ENCODE data around the gene ZNF441. TPM values are rescaled to one million over a fixed set of nuclear protein-coding genes. Genes with fewer than 3 reads are reported as not detected.

ZNF441 gene
- polyA plus RNA-seq, 1 donor from 2014 or later = 138 TPM

GRCh38 chr19:11832253-11832912 lies 65.6 kb downstream of the ZNF441 start:
- Histone ChIP-seq H3K4me3 (ENCODE audit: low read length) (no peak overlapping the region), H3K4me2 (ENCODE audit: low read length) (no peak overlapping the region), H3F3A (ENCODE audit: insufficient read depth, low read length, poor library complexity, severe bottlenecking) (no peaks in the 10 kb centered on the region), H3K36me3 (ENCODE audit: insufficient read depth, low read length) (peaks cover 19% of the 10 kb centered on the region), H3K79me2 (replicated peaks; ENCODE audit: insufficient read depth, low read length) (no peaks in the 10 kb centered on the region), H4K20me1 (ENCODE audit: insufficient read depth) (no peaks in the 10 kb centered on the region), H3K9me3 (ENCODE audit: low read length) (peaks cover 21% of the 10 kb centered on the region), H3K27me3 (ENCODE audit: insufficient read depth, low read depth, low read length) (no peaks in the 10 kb centered on the region), H3K9me2 (ENCODE audit: insufficient read depth, low read length) (no peaks in the 10 kb centered on the region), H3K27ac (ENCODE audit: low read length) (no peak overlapping the region), H2AFZ (ENCODE audit: low read depth, low read length) (no peak overlapping the region), H3K9ac (ENCODE audit: low read length) (no peak overlapping the region)
- TF ChIP-seq RAD21 (conservative IDR thresholded peaks at IDR 0.05) = no peak
- TF ChIP-seq EZH2 (IDR thresholded peaks at IDR 0.05; ENCODE audit: borderline replicate concordance, insufficient read depth, low read length, poor library complexity, severe bottlenecking) = no peak
- no peak for TF ChIP-seq EP300 (conservative IDR thresholded peaks at IDR 0.05; ENCODE audit: poor library complexity, severe bottlenecking)
- TF ChIP-seq REST (IDR thresholded peaks at IDR 0.05; ENCODE audit: borderline replicate concordance) = no peak
- no peak for TF ChIP-seq MXI1 (conservative IDR thresholded peaks at IDR 0.05; ENCODE audit: poor library complexity, severe bottlenecking)
- TF ChIP-seq, protein P1, sequence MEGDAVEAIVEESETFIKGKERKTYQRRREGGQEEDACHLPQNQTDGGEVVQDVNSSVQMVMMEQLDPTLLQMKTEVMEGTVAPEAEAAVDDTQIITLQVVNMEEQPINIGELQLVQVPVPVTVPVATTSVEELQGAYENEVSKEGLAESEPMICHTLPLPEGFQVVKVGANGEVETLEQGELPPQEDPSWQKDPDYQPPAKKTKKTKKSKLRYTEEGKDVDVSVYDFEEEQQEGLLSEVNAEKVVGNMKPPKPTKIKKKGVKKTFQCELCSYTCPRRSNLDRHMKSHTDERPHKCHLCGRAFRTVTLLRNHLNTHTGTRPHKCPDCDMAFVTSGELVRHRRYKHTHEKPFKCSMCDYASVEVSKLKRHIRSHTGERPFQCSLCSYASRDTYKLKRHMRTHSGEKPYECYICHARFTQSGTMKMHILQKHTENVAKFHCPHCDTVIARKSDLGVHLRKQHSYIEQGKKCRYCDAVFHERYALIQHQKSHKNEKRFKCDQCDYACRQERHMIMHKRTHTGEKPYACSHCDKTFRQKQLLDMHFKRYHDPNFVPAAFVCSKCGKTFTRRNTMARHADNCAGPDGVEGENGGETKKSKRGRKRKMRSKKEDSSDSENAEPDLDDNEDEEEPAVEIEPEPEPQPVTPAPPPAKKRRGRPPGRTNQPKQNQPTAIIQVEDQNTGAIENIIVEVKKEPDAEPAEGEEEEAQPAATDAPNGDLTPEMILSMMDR (IDR thresholded peaks at IDR 0.05; ENCODE audit: poor library complexity, severe bottlenecking) = no peak
- no peak for TF ChIP-seq TAF1 (IDR thresholded peaks at IDR 0.05; ENCODE audit: low read depth)
- no peak for TF ChIP-seq SMC3 (conservative IDR thresholded peaks at IDR 0.05; ENCODE audit: poor library complexity)
- TF ChIP-seq POLR2AphosphoS5 (IDR thresholded peaks at IDR 0.05) = no peak

GRCh38 chr19:11833541-11833940 lies 66.7 kb downstream of the ZNF441 start:
- H3F3A ChIP-seq (ENCODE audit: insufficient read depth, low read length, poor library complexity, severe bottlenecking) = no peaks in the 10 kb centered on the region
- no peaks in the 10 kb centered on the region for H3K9me2 ChIP-seq (ENCODE audit: insufficient read depth, low read length)
- no peak overlapping the region for H2AFZ ChIP-seq (ENCODE audit: low read depth, low read length)
- peaks cover 19% of the 10 kb centered on the region for H3K36me3 ChIP-seq (ENCODE audit: insufficient read depth, low read length)
- H4K20me1 ChIP-seq (ENCODE audit: insufficient read depth) = no peaks in the 10 kb centered on the region
- peaks cover 21% of the 10 kb centered on the region for H3K9me3 ChIP-seq (ENCODE audit: low read length)
- H3K27ac ChIP-seq (ENCODE audit: low read length) = no peak overlapping the region
- no peaks in the 10 kb centered on the region for H3K79me2 ChIP-seq (replicated peaks; ENCODE audit: insufficient read depth, low read length)
- no peak overlapping the region for H3K4me2 ChIP-seq (ENCODE audit: low read length)
- TF ChIP-seq REST (IDR thresholded peaks at IDR 0.05; ENCODE audit: borderline replicate concordance) (no peak), EP300 (conservative IDR thresholded peaks at IDR 0.05; ENCODE audit: poor library complexity, severe bottlenecking) (no peak), POLR2AphosphoS5 (IDR thresholded peaks at IDR 0.05) (no peak), SMC3 (conservative IDR thresholded peaks at IDR 0.05; ENCODE audit: poor library complexity) (no peak), MXI1 (conservative IDR thresholded peaks at IDR 0.05; ENCODE audit: poor library complexity, severe bottlenecking) (no peak), EZH2 (IDR thresholded peaks at IDR 0.05; ENCODE audit: borderline replicate concordance, insufficient read depth, low read length, poor library complexity, severe bottlenecking) (no peak), RAD21 (conservative IDR thresholded peaks at IDR 0.05) (no peak), TAF1 (IDR thresholded peaks at IDR 0.05; ENCODE audit: low read depth) (no peak)
- TF ChIP-seq, protein P1 (IDR thresholded peaks at IDR 0.05; ENCODE audit: poor library complexity, severe bottlenecking) = no peak
- no peak overlapping the region for H3K4me3 ChIP-seq (ENCODE audit: low read length)
- no peaks in the 10 kb centered on the region for H3K27me3 ChIP-seq (ENCODE audit: insufficient read depth, low read depth, low read length)
- no peak overlapping the region for H3K9ac ChIP-seq (ENCODE audit: low read length)
